ENCODE measurements around the gene HCAR2. TPM values are rescaled to one million over a fixed set of nuclear protein-coding genes. Genes with fewer than 3 reads are reported as not detected.
"Not testable (repeated sequence)": the region's sequence is repeated elsewhere in the genome, so short reads cannot be mapped to it uniquely, and the experiment has no call there.

The HCAR2 gene
- total RNA-seq, 1 donor from 2014 or later = not detected

DNA sequence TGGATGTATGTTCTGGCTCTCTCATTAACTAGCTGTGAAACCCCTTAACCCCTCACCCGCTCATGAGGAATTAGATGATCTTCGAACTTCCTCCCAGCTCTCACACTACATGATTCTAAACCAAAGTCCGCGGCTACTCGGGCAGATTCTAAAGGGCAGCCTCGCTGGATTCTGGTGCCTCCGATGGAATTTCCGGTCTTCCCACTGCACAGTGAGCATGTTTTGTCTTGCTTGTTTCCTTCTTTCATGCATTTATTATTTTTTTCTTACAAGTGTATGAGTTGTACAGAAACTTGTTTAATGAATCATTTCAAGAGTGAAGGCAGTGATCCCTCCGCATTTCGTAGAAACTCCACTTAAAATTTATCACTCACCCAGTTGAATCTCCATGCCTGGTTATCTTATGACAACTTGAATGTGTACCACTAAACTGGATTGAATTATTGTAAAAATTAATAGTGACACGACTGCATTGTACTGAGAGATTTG is 17.9 kb upstream of the HCAR2 start:
- ATAC-seq (no peak), DNase-seq (ENCODE audit: low spot score) (no peak)

DNA sequence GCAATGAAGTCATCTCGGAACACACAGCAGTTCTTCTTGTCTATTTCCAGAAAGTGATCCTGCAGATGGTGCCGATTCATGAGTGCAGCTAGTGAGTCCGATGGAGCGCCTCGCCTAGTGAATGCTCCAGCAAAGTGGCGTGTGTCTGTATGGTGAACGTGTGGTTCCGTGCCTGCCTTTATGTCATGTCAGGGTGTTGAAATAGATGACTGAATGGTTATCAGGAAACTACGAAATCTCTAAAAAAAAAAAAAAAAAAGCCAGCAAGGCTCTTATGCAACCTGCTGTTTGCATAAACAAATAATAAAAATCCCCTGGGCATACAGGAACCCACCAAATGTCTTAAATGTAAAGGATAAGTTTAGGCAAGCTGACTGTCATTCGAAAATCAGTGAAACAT is 13.5 kb upstream of the HCAR2 start, which contains the start of gene HCAR3:
HCAR3 (minus strand) TSS at position 154 of the 400 bp plus-strand sequence; CDS start at position 80, 74 bp downstream.
- not testable (repeated sequence) for DNase-seq (ENCODE audit: low spot score); ATAC-seq

GRCh38 chr12:122715211-122715610 is 12.1 kb upstream of the HCAR2 start:
- ATAC-seq; DNase-seq (ENCODE audit: low spot score): not testable (repeated sequence)

GRCh38 chr12:122713491-122714188 is 10.5 kb upstream of the HCAR2 start:
- DNase-seq (ENCODE audit: low spot score); ATAC-seq: not testable (repeated sequence)

- not testable (repeated sequence) for DNase-seq (ENCODE audit: low spot score); ATAC-seq
Measured at GRCh38 chr12:122711266-122711665, 8.1 kb upstream of the HCAR2 start.

GRCh38 chr12:122710341-122710740 is 7.2 kb upstream of the HCAR2 start:
- DNase-seq (ENCODE audit: low spot score); ATAC-seq: not testable (repeated sequence)

GRCh38 chr12:122709287-122709686 is 6.1 kb upstream of the HCAR2 start:
- DNase-seq (ENCODE audit: low spot score); ATAC-seq: not testable (repeated sequence)

GRCh38 chr12:122703841-122704240 is 684 bp upstream of the HCAR2 start:
- not testable (repeated sequence) for DNase-seq (ENCODE audit: low spot score); ATAC-seq

DNA sequence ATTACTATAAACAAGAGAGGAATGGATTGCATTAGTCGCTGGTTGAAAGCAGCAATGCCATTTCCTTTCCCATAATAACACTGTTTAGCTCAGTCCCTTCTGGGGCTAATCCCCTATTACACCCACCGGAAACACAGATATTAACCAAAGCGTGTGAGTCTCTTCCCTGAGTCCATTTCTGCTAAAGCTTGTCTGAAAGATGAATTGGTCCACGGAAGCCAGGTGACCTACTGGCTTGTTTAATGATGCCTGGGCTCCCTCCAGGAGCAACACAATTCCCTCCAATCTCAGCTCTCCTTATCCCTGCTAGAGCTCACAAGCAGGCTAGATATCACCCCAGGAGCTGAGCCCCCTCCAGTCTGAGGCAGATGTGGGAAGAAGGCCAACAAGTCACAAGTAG is 1.7 kb downstream of the HCAR2 start:
- not testable (repeated sequence) for DNase-seq (ENCODE audit: low spot score); ATAC-seq

DNA sequence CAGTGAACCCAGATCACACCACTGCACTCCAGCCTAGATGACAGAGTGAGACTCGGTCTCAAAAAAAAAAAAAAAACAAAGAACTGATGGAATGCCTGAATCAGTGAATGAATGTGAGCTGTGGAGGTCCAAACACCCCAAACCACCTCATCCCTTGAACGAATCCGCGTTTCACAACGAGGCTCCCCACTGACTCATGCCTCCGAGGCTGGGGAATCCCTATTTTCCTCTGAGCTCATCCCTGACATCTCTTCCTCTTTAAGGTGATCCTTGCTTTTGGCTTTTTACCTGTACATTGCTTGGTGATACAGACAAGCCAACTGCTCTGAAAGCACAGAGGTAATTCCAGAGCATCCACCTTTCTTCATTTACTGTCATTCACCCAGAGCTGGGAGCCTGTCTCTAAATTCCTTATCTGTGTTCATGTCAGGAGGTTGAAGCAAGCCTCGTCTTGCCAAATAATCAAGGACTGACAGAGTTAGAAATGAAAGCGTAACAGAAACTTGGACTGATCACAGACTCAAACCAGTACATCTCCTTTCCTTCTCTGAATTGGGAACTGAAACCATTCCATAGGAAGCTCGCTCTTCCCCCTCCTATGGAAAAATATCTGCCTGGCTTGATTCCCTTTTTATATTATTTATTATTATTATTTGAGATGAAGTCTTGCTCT is 3.0 kb downstream of the HCAR2 start:
- ATAC-seq; DNase-seq (ENCODE audit: low spot score): not testable (repeated sequence)

GRCh38 chr12:122696922-122697321 is 6.2 kb downstream of the HCAR2 start:
- DNase-seq (ENCODE audit: low spot score); ATAC-seq: not testable (repeated sequence)

DNA sequence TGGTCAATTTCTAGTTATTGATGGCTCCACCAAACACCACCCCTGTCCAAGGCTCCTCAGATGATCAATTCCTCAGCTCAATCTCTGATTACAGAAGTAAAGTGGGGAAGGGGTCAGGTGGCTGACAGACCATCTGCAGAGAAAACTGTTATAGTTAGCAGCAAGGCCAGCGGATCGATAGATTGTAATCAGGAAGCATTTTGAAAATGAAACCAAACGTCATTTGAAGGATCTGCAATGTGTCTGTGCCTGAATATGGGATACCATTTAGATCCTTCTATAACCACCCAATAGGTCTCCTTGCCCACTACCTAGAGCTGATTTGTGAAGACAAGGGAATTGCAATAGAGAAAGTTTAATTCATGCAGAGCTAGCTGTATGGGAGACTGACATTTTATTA is 11.6 kb downstream of the HCAR2 start:
- ATAC-seq = peak; percentile 73

GRCh38 chr12:122688291-122688690 is 14.9 kb downstream of the HCAR2 start:
- DNase-seq (ENCODE audit: low spot score) (no peak), ATAC-seq (no peak)

More for the DNA sequence above, 11.6 kb downstream of the HCAR2 start:
- DNase-seq (ENCODE audit: low spot score) = no peak

- DNase-seq (ENCODE audit: low spot score) (no peak), ATAC-seq (no peak)
Measured at GRCh38 chr12:122687086-122687485, 16.1 kb downstream of the HCAR2 start.

DNA sequence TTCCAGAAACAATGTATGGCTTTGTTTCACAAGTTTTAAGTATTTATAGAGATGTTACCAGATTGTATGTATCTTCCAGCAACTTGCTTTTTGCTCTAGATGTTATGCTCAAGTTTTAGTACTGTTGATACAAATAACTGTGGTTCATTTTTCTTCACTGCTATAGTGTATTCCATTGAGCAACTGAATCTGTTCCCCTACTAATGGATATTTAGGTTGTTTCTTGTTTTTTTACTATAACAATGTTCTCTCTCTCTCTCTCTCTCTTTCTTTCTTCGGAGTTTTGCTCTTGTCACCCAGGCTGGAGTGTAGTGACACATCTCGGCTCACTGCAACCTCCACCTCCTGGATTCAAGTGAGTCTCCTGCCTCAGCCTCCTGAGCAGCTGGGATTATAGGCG is 16.6 kb downstream of the HCAR2 start:
- DNase-seq (ENCODE audit: low spot score) (no peak), ATAC-seq (no peak)

- DNase-seq (ENCODE audit: low spot score) = no peak
- ATAC-seq = peak; percentile 74
Measured at GRCh38 chr12:122684297-122684813, 18.8 kb downstream of the HCAR2 start.

DNA sequence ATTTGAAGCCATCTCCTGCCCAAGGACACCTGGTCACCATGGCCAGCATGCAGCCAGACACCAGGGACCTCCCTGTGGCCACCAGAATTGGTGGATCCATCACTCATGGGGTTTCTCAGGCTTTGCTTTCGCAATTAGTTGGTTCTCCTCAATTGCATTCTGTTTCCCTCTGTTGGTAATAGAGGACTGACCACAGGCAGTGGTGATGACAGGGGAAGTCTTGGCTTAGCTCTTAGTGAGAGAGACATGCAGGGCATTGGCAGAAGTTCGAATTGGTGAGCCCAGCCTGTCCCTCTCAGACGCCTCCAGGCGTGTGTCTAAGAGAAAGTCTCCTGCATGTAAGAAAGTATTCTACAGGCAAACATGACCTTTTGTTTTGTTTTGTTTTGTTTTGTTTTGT is 21.3 kb downstream of the HCAR2 start:
- no peak for DNase-seq (ENCODE audit: low spot score)
- peak; percentile 43 for ATAC-seq

DNA sequence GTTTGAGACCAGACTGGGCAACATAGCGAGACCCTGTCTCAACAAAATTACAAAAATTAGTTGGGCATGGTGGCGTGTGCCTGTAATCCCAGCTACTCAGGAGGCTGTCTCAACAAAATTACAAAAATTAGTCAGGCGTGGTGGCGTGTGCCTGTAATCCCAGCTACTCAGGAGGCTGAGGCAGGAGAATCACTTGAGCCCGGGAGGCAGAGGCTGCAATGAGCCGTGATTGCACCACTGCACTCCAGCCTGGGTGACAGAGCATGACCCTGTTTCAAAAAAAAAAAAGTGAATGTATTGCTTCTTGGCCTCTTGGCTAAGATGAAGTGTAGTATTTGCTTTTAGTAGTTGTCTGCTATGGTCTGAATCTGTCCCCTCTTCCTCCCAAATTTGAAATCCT is 22.2 kb downstream of the HCAR2 start:
- ATAC-seq; DNase-seq (ENCODE audit: low spot score): not testable (repeated sequence)

DNA sequence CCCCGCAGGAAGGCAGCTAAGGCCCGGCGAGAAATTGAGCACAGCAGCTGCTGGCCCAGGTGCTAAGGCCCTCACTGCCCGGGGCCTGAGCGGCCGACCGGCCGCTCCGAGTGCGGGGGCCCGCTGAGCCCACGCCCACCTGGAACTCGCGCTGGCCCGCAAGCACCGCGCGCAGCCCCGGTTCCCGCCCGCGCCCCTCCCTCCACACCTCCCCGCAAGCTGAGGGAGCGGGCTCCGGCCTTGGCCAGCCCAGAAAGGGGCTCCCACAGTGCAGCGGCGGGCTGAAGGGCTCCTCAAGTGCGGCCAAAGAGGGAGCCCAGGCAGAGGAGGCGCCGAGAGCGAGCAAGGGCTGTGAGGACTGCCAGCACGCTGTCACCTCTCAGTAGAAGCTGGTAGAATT is 26.4 kb downstream of the HCAR2 start:
- DNase-seq (ENCODE audit: low spot score); ATAC-seq: not testable (repeated sequence)

DNA sequence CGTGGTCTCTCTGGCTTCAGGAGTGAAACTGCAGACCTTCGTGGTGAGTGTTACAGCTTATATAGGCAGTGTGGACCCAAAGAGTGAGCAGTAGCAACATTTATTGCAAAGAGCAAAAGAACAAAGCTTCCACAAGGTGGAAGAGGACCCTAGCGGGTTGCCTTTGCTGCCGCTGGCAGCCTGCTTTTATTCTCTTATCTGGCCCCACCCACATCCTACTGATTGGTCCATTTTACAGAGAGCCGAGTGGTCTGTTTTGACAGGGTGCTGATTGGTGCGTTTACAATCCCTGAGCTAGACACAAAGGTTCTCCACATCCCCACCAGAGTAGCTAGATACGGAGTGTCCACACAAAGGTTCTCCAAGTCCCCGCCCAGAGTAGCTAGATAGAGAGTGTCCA is 27.1 kb downstream of the HCAR2 start:
- DNase-seq (ENCODE audit: low spot score); ATAC-seq: not testable (repeated sequence)

- ATAC-seq = no peak
- no peak for DNase-seq (ENCODE audit: low spot score)
Measured at GRCh38 chr12:122672515-122672914, 30.6 kb downstream of the HCAR2 start.
